Measurements from ENCODE around the gene RASGRF2. TPM values are rescaled to one million over a fixed set of nuclear protein-coding genes. Genes with fewer than 3 reads are reported as not detected.
"Not testable (repeated sequence)": the region's sequence is repeated elsewhere in the genome, so short reads cannot be mapped to it uniquely, and the experiment has no call there.

The RASGRF2 gene
- total RNA-seq, 1 donor from 2014 or later, result 0.05 TPM

DNA sequence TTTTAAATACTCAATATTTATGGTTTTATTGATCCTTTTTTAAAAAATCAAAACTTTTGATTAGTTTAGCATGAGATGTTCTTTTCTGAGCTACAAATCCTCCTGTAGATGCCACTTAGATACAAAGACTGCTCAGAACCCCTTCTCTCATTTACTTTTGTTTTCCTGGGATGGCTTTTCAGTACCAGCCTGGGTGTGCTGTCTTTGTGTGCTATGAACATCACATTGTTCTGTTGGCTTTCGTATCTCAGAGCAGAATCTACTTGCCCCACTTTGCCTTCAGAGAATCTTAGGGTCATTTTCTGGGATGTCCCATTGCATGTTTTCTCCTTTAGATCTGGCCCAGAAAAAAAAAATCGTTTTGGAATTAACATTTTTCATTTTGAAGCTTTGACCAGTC, 85.9 kb downstream of the RASGRF2 start:
- Mint-ChIP-seq H3K9me3 (ENCODE audit: unreplicated experiment) (no peaks in the 10 kb centered on the region), H3K36me3 (ENCODE audit: unreplicated experiment) (no peaks in the 10 kb centered on the region), H3K4me3 (ENCODE audit: unreplicated experiment) (no peak overlapping the region), H3K27ac (ENCODE audit: unreplicated experiment) (no peak overlapping the region), H3K27me3 (ENCODE audit: unreplicated experiment) (peaks cover 38% of the 10 kb centered on the region), H3K4me1 (ENCODE audit: unreplicated experiment) (no peaks in the 10 kb centered on the region)
- no peak for DNase-seq (ENCODE audit: extremely low spot score, unreplicated experiment)
- TF ChIP-seq, protein P1, sequence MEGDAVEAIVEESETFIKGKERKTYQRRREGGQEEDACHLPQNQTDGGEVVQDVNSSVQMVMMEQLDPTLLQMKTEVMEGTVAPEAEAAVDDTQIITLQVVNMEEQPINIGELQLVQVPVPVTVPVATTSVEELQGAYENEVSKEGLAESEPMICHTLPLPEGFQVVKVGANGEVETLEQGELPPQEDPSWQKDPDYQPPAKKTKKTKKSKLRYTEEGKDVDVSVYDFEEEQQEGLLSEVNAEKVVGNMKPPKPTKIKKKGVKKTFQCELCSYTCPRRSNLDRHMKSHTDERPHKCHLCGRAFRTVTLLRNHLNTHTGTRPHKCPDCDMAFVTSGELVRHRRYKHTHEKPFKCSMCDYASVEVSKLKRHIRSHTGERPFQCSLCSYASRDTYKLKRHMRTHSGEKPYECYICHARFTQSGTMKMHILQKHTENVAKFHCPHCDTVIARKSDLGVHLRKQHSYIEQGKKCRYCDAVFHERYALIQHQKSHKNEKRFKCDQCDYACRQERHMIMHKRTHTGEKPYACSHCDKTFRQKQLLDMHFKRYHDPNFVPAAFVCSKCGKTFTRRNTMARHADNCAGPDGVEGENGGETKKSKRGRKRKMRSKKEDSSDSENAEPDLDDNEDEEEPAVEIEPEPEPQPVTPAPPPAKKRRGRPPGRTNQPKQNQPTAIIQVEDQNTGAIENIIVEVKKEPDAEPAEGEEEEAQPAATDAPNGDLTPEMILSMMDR (IDR thresholded peaks at IDR 0.05), result no peak

DNA sequence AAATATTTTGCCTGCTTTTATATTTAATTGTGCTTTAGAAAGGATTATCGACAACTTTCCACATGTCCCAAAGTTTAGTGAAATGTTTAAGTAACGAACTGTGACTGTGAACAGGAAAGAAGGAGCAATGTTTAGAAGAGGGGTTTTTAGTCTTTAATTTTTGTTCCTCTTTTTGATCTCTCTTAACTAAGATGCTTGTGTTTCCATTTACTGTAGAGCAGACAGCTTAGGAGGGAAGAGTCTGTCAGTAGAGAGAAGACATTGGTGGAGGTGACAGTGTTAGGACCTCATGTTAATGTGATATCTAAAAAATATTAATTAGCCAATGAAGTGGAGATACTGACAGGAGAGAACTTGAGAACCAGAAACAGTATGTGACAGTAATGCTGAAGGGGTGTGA, 92.2 kb downstream of the RASGRF2 start:
- H3K27me3 Mint-ChIP-seq (ENCODE audit: unreplicated experiment), result peaks cover 22% of the 10 kb centered on the region
- H3K9me3 Mint-ChIP-seq (ENCODE audit: unreplicated experiment), result no peaks in the 10 kb centered on the region
- TF ChIP-seq, protein P1 (IDR thresholded peaks at IDR 0.05), result no peak

DNA sequence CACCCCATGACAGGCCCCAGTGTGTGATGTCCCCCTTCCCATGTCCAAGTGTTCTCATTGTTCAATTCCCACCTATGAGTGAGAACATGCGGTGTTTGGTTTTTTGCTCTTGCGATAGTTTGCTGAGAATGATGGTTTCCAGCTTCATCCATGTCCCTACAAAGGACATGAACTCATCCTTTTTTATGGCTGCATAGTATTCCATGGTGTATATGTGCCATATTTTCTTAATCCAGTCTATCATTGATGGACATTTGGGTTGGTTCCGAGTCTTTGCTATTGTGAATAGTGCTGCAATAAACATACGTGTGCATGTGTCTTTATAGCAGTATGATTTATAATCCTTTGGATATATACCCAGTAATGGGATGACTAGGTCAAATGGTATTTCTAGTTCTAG, 93.1 kb downstream of the RASGRF2 start:
- H3K27ac Mint-ChIP-seq (ENCODE audit: unreplicated experiment); H3K9me3 Mint-ChIP-seq (ENCODE audit: unreplicated experiment); H3K36me3 Mint-ChIP-seq (ENCODE audit: unreplicated experiment); H3K4me3 Mint-ChIP-seq (ENCODE audit: unreplicated experiment); H3K4me1 Mint-ChIP-seq (ENCODE audit: unreplicated experiment); DNase-seq (ENCODE audit: extremely low spot score, unreplicated experiment): not testable (repeated sequence)
- peaks cover 13% of the 10 kb centered on the region for H3K27me3 Mint-ChIP-seq (ENCODE audit: unreplicated experiment)

More for the DNA sequence above, 92.2 kb downstream of the RASGRF2 start:
- H3K4me1 Mint-ChIP-seq (ENCODE audit: unreplicated experiment), result no peaks in the 10 kb centered on the region
- DNase-seq (ENCODE audit: extremely low spot score, unreplicated experiment), result no peak
- no peak overlapping the region for H3K4me3 Mint-ChIP-seq (ENCODE audit: unreplicated experiment)
- H3K36me3 Mint-ChIP-seq (ENCODE audit: unreplicated experiment), result no peaks in the 10 kb centered on the region
- no peak overlapping the region for H3K27ac Mint-ChIP-seq (ENCODE audit: unreplicated experiment)

DNA sequence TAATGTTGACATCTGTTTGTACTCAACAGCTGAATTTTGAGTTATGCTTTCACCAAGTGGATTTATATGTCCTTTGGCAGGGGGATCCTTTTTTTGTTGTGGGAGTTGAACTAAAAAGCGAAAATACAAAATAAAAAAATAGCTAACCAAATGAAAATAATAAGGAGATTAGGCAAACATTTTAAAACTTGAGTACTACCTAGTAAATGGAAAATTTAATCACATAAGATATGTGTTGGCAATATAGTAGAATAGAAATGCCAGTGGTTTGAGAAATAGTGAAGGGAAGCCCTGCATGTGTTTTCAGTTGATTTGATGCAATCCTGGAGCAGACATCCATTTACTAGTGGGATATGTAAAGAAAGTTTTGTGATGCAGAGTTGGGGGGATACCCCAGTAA, 98.0 kb downstream of the RASGRF2 start:
- H3K4me1 Mint-ChIP-seq (ENCODE audit: unreplicated experiment), result no peaks in the 10 kb centered on the region
- no peaks in the 10 kb centered on the region for H3K36me3 Mint-ChIP-seq (ENCODE audit: unreplicated experiment)
- peaks cover 4% of the 10 kb centered on the region for H3K9me3 Mint-ChIP-seq (ENCODE audit: unreplicated experiment)
- DNase-seq (ENCODE audit: extremely low spot score, unreplicated experiment), result no peak
- H3K27ac Mint-ChIP-seq (ENCODE audit: unreplicated experiment), result no peak overlapping the region
- TF ChIP-seq, protein P1 (IDR thresholded peaks at IDR 0.05), result no peak
- H3K27me3 Mint-ChIP-seq (ENCODE audit: unreplicated experiment), result peaks cover 10% of the 10 kb centered on the region
- H3K4me3 Mint-ChIP-seq (ENCODE audit: unreplicated experiment), result no peak overlapping the region

DNA sequence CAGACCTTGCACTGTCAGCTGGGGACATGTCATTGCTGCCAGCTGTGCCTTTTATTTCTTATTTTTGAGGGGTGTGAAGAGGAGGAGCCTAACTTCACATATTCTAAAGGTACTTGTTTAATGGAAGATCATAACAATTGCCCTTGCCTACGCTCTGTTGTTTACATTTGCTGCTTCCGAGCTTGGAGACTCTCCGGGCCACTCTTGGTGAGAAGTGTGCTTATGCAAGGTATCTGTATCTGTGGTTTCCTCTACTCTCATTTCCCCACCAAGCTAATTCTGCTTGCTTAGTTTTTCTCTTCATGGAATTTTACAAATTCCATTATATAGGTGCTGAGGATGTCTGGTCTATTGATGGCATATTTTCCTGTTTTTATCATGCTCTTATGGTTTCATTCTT, 105.3 kb downstream of the RASGRF2 start:
- Mint-ChIP-seq H3K4me1 (ENCODE audit: unreplicated experiment) (no peaks in the 10 kb centered on the region), H3K36me3 (ENCODE audit: unreplicated experiment) (no peaks in the 10 kb centered on the region), H3K27ac (ENCODE audit: unreplicated experiment) (no peak overlapping the region), H3K4me3 (ENCODE audit: unreplicated experiment) (no peak overlapping the region), H3K27me3 (ENCODE audit: unreplicated experiment) (peaks cover 17% of the 10 kb centered on the region), H3K9me3 (ENCODE audit: unreplicated experiment) (peaks cover under 1% of the 10 kb centered on the region)
- TF ChIP-seq, protein P1 (IDR thresholded peaks at IDR 0.05), result no peak
- no peak for DNase-seq (ENCODE audit: extremely low spot score, unreplicated experiment)

DNA sequence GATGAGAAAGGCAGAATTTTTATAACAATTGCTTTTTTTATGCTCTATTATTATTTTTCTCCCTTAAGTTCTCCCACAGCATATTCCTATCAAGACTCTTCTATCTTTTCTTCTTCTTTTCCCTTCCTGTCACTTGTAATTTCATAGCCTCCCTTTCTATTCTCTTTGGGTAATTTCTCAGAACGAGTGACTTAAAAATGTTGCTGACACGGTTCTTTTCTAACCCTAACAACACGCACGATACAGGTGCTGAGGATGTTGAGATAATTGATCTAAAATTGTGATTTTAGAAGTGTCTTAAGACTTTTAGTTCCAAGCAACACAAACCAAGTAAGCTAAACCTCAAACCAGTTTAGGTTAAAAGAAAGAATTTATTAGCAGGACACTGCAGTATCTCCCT, 105.9 kb downstream of the RASGRF2 start:
- H3K4me1 Mint-ChIP-seq (ENCODE audit: unreplicated experiment), result no peaks in the 10 kb centered on the region
- no peak overlapping the region for H3K27ac Mint-ChIP-seq (ENCODE audit: unreplicated experiment)
- peaks cover 17% of the 10 kb centered on the region for H3K27me3 Mint-ChIP-seq (ENCODE audit: unreplicated experiment)
- TF ChIP-seq, protein P1 (IDR thresholded peaks at IDR 0.05), result no peak
- H3K36me3 Mint-ChIP-seq (ENCODE audit: unreplicated experiment), result no peaks in the 10 kb centered on the region
- H3K9me3 Mint-ChIP-seq (ENCODE audit: unreplicated experiment), result no peaks in the 10 kb centered on the region
- no peak overlapping the region for H3K4me3 Mint-ChIP-seq (ENCODE audit: unreplicated experiment)
- no peak for DNase-seq (ENCODE audit: extremely low spot score, unreplicated experiment)

Measured in osteocyte (in vitro differentiated cells).